ENCODE measurements around the gene GPRIN2.
"Not testable (repeated sequence)": the region's sequence is repeated elsewhere in the genome, so short reads cannot be mapped to it uniquely, and the experiment has no call there.

DNA sequence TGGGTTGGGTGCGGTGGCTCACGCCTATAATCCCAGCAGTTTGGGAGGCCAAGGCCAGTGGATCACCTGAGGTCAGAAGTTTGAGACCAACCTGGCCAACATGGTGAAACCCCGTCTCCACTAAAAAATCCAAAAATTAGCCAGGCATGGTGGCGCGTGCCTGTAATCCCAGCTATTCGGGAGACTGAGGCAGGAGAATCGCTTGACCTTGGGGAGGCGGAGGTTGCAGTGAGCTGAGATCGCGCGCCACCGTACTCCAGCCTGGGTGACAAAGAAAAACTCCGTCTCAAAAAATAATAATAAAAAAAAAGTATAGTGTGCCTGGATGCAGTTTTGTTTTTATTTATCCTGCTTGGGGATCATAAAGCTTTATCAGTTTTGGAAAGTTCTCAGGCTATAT lies 36.8 kb upstream of the GPRIN2 start:
- TF ChIP-seq, protein P1, sequence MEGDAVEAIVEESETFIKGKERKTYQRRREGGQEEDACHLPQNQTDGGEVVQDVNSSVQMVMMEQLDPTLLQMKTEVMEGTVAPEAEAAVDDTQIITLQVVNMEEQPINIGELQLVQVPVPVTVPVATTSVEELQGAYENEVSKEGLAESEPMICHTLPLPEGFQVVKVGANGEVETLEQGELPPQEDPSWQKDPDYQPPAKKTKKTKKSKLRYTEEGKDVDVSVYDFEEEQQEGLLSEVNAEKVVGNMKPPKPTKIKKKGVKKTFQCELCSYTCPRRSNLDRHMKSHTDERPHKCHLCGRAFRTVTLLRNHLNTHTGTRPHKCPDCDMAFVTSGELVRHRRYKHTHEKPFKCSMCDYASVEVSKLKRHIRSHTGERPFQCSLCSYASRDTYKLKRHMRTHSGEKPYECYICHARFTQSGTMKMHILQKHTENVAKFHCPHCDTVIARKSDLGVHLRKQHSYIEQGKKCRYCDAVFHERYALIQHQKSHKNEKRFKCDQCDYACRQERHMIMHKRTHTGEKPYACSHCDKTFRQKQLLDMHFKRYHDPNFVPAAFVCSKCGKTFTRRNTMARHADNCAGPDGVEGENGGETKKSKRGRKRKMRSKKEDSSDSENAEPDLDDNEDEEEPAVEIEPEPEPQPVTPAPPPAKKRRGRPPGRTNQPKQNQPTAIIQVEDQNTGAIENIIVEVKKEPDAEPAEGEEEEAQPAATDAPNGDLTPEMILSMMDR (conservative IDR thresholded peaks at IDR 0.05; ENCODE audit: low read depth, low read length): not testable (repeated sequence)
- TF ChIP-seq EZH2phosphoT487 (IDR thresholded peaks at IDR 0.05; ENCODE audit: borderline replicate concordance, low read length): not testable (repeated sequence)

All from PC-3 (cell line).